Endothelial cell of umbilical vein (primary cell): ENCODE measurements around the gene KCNK16. TPM values are rescaled to one million over a fixed set of nuclear protein-coding genes. Genes with fewer than 3 reads are reported as not detected.

ENCODE experiments used
- BruUV-seq: library from RNA; stranded (reverse); fragments of 400-500 nt; replicated peaks from 2 replicates; lab custom pipeline; 2021; lab: Mats Ljungman, UMichigan
- CTCF ChIA-PET: fragments of 300-600, 350-600 bp; sonication (Branson Sonifier 250); formaldehyde crosslinking; loops from one replicate; lab custom pipeline; 2021; ENCODE audit warnings: antibody characterized with exemption, inconsistent platforms; lab: Charles Lee
- POLR2A ChIA-PET: fragments of 300-600, 350-600 bp; sonication (Branson Sonifier 250); formaldehyde crosslinking; loops from one replicate; lab custom pipeline; 2021; ENCODE audit warnings: antibody characterized with exemption, inconsistent platforms; lab: Charles Lee
- DNase-seq: peaks from one replicate; pipeline ENCODE4 v3.0.0-alpha.2; 2011; ENCODE audit warnings: low read depth, low spot score
- FAIRE-seq: peaks from 2 replicates; lab custom pipeline; 2011; peaks lifted over from hg19 to GRCh38; lab: Jason Lieb, UNC
- H2AFZ ChIP-seq: 2 replicates; pipeline ENCODE4 v1.6.0; 2012; ENCODE audit warnings: low read depth, low read length, control low read depth, inconsistent platforms
- H3K27ac ChIP-seq: 2 replicates; pipeline ENCODE4 v1.5.1; 2011; ENCODE audit warnings: low read depth, mild to moderate bottlenecking, control low read depth, low read length, moderate library complexity; ENCODE audit not compliant: insufficient read depth
- H3K27me3 ChIP-seq, 2 experiments: 2 replicates each; pipeline versions ENCODE4 v1.6.0 to v1.6.1; 2011; ENCODE audit warnings: low read length in 2 of 2, mixed read lengths in 1 of 2; ENCODE audit not compliant: control insufficient read depth in 2 of 2, insufficient read depth in 2 of 2
- H3K36me3 ChIP-seq, 2 experiments: 2 replicates in 1 of 2; 3 replicates in 1 of 2; pipeline ENCODE4 v1.5.1; 2011; ENCODE audit warnings: low read length in 2 of 2, mild to moderate bottlenecking in 1 of 2, moderate library complexity in 1 of 2; ENCODE audit not compliant: control insufficient read depth in 2 of 2, insufficient read depth in 2 of 2; ENCODE audit errors: extremely low read depth in 1 of 2
- H3K4me1 ChIP-seq: 3 replicates; pipeline ENCODE4 v1.5.1; 2011; ENCODE audit warnings: mild to moderate bottlenecking, low read length; ENCODE audit not compliant: control insufficient read depth, insufficient read depth; ENCODE audit errors: extremely low read depth
- H3K4me2 ChIP-seq: 2 replicates; pipeline ENCODE4 v1.6.1; 2011; ENCODE audit warnings: low read length, control low read depth, mixed read lengths; ENCODE audit not compliant: insufficient read depth
- H3K4me3 ChIP-seq, 3 experiments: fragments of 200-600 bp in 1 of 3; sonication (generic), shearing (Covaris generic) in 1 of 3; replicated peaks in 1 of 3; 2 replicates each; pipeline ENCODE4 v1.5.1; 2011 to 2016; ENCODE audit warnings: control low read depth in 3 of 3, low read length in 3 of 3, mild to moderate bottlenecking in 2 of 3, inconsistent platforms in 1 of 3, low read depth in 1 of 3, moderate library complexity in 1 of 3; ENCODE audit not compliant: insufficient read depth in 1 of 3
- H3K79me2 ChIP-seq: 2 replicates; pipeline ENCODE4 v1.6.0; 2012; ENCODE audit warnings: low read length, inconsistent platforms; ENCODE audit not compliant: control insufficient read depth, insufficient read depth
- H3K9ac ChIP-seq: replicated peaks from 2 replicates; pipeline ENCODE3; 2011; ENCODE audit warnings: low read length, control low read depth; ENCODE audit not compliant: insufficient read depth; ENCODE audit errors: extremely low read depth
- H3K9me1 ChIP-seq: replicated peaks from 3 replicates; pipeline ENCODE4 v1.6.0; 2011; ENCODE audit warnings: mild to moderate bottlenecking, low read length; ENCODE audit not compliant: control insufficient read depth, insufficient read depth; ENCODE audit errors: extremely low read depth
- H3K9me3 ChIP-seq: replicated peaks from 2 replicates; pipeline ENCODE4 v1.5.1; 2012; ENCODE audit warnings: low read length, inconsistent platforms; ENCODE audit not compliant: control insufficient read depth, insufficient read depth
- H4K20me1 ChIP-seq: replicated peaks from 2 replicates; pipeline ENCODE3; 2011; ENCODE audit warnings: mild to moderate bottlenecking, low read length; ENCODE audit not compliant: control insufficient read depth, insufficient read depth; ENCODE audit errors: extremely low read depth
- CTCF ChIP-seq, 2 donors: IDR thresholded peaks; 1 replicate in 1 of 2; 2 replicates in 1 of 2; pipeline ENCODE4 v1.5.1; 2011; ENCODE audit warnings: low read length in 2 of 2, mild to moderate bottlenecking in 2 of 2, moderate library complexity in 2 of 2, control low read depth in 1 of 2, inconsistent platforms in 1 of 2, low read depth in 1 of 2; ENCODE audit not compliant: insufficient read depth in 1 of 2; ENCODE audit errors: extremely low read depth in 1 of 2
- FOS ChIP-seq: IDR thresholded peaks from 2 replicates; pipeline ENCODE4 v1.6.1; 2011; ENCODE audit warnings: mild to moderate bottlenecking, low read length, moderate library complexity, borderline replicate concordance; ENCODE audit not compliant: insufficient read depth
- GATA2 ChIP-seq: IDR thresholded peaks from 2 replicates; pipeline ENCODE4 v1.7.0; 2011; ENCODE audit warnings: low read depth, mild to moderate bottlenecking, moderate library complexity, mixed read lengths, low read length; ENCODE audit not compliant: insufficient read length, insufficient read depth
- JUN ChIP-seq: IDR thresholded peaks from 2 replicates; pipeline ENCODE4 v1.6.1; 2011; ENCODE audit warnings: borderline replicate concordance, low read depth; ENCODE audit not compliant: insufficient read length, insufficient read depth
- MYC ChIP-seq: IDR thresholded peaks from one replicate; pipeline ENCODE4 v1.6.1; 2011; ENCODE audit warnings: mild to moderate bottlenecking, low read depth, low read length
- POLR2A ChIP-seq: IDR thresholded peaks from 2 replicates; pipeline ENCODE4 v1.6.1; 2012; ENCODE audit warnings: low read depth, mild to moderate bottlenecking, control low read depth, low read length
- POLR2AphosphoS5 ChIP-seq: IDR thresholded peaks from 2 replicates; pipeline ENCODE4 v1.6.1; 2012; ENCODE audit warnings: low read depth, mild to moderate bottlenecking, control low read depth, low read length, moderate library complexity; ENCODE audit not compliant: insufficient read depth
- dilution Hi-C: fragments of 300-500 bp; cut with MboI; formaldehyde crosslinking; loops from one replicate; pipeline ENCODE4 v1.15.0; 2019; ENCODE audit warnings: low sequenced_read_pairs; ENCODE audit not compliant: extremely low pct_ligation_motif_present
- intact Hi-C: fragments of 100-400 bp; cut with micrococcal nuclease; formaldehyde crosslinking; loops from one replicate; pipeline ENCODE4 v1.10.0; 2022
- polyA plus RNA-seq, 4 experiments: library from polyadenylated mRNA; depleted of rRNA in 3 of 4; stranded (reverse) in 3 of 4; unstranded in 1 of 4; fragments of >200 nt; gene quantifications; 2 replicates each; pipeline versions ENCODE4 v1.2.1 to v1.2.3, GENCODE V29; 2011 to 2012; ENCODE audit warnings: missing spikeins in 1 of 4
- total RNA-seq: library from RNA; stranded (reverse); gene quantifications from 2 replicates; pipeline ENCODE4 v1.2.3, GENCODE V29; 2021
- TF ChIP-seq, protein P1 (sequence below): IDR thresholded peaks from 2 replicates; pipeline ENCODE4 v1.6.1; 2011; ENCODE audit not compliant: insufficient read depth, insufficient read length

The KCNK16 gene
- total and polyA plus RNA-seq, 2 donors (not counting 3 experiments of a cell fraction or from before 2014, with no cell fraction given), result not detected

GRCh38 chr6:39266782-39267355, 55.6 kb downstream of the KCNK16 start:
- TF ChIP-seq GATA2, result no peak
- TF ChIP-seq FOS, result no peak
- TF ChIP-seq MYC, result no peak
- no peak for TF ChIP-seq CTCF (IDR thresholded peaks at IDR 0.05; ENCODE audit: extremely low read depth in 1 of 2, insufficient read depth in 1 of 2, low read depth in 1 of 2, low read length in 2 of 2)
- no peak for TF ChIP-seq JUN
- TF ChIP-seq POLR2A, result no peak
- Histone ChIP-seq H3K36me3 (no peaks in the 10 kb centered on the region), H3K4me2 (no peak overlapping the region), H3K4me1 (no peaks in the 10 kb centered on the region), H3K4me3 (no peak overlapping the region), H3K27ac (no peak overlapping the region), H3K9me3 (no peaks in the 10 kb centered on the region), H3K9ac (no peak overlapping the region), H2AFZ (no peak overlapping the region), H3K27me3 (no peaks in the 10 kb centered on the region), H3K9me1 (no peaks in the 10 kb centered on the region), H3K79me2 (no peaks in the 10 kb centered on the region), H4K20me1 (no peaks in the 10 kb centered on the region)
- no peak for FAIRE-seq
- intact Hi-C loops (no loop called here), dilution Hi-C loops (no loop called here)
- no peak for DNase-seq
- CTCF ChIA-PET, result no interaction called here
- BruUV-seq, result no TSS peak
- POLR2A ChIA-PET, result no interaction called here

- H3K9me1 ChIP-seq, result no peaks in the 10 kb centered on the region
- no peaks in the 10 kb centered on the region for H3K79me2 ChIP-seq
- H3K27me3 ChIP-seq, result no peaks in the 10 kb centered on the region
- no peaks in the 10 kb centered on the region for H3K36me3 ChIP-seq
- no peak overlapping the region for H3K27ac ChIP-seq
- TF ChIP-seq, protein P1, sequence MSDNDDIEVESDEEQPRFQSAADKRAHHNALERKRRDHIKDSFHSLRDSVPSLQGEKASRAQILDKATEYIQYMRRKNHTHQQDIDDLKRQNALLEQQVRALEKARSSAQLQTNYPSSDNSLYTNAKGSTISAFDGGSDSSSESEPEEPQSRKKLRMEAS, result no peak
- TF ChIP-seq CTCF (IDR thresholded peaks at IDR 0.05; ENCODE audit: extremely low read depth in 1 of 2, insufficient read depth in 1 of 2, low read depth in 1 of 2, low read length in 2 of 2) (no peak), POLR2AphosphoS5 (no peak), FOS (no peak), GATA2 (no peak)
- DNase-seq (no peak), FAIRE-seq (no peak)
- no peaks in the 10 kb centered on the region for H4K20me1 ChIP-seq
- no peaks in the 10 kb centered on the region for H3K4me1 ChIP-seq
- dilution Hi-C loops (no loop called here), intact Hi-C loops (no loop called here)
- CTCF ChIA-PET, result no interaction called here
- no peak overlapping the region for H3K4me3 ChIP-seq
- POLR2A ChIA-PET, result no interaction called here
- no TSS peak for BruUV-seq
- no peak overlapping the region for H3K4me2 ChIP-seq
- H3K9me3 ChIP-seq, result no peaks in the 10 kb centered on the region
- H3K9ac ChIP-seq, result no peak overlapping the region
- H2AFZ ChIP-seq, result no peak overlapping the region
Observed at GRCh38 chr6:39266375-39266774, 56.1 kb downstream of the KCNK16 start.
